ENCODE measurements around the gene ZCCHC4.

GRCh38 chr4:25290490-25291067 lies 22.0 kb upstream of the ZCCHC4 start:
- TF ChIP-seq CTCF (IDR thresholded peaks at IDR 0.05; ENCODE audit: borderline replicate concordance, extremely low read depth, low read length, poor library complexity, severe bottlenecking) (no peak), EZH2 (IDR thresholded peaks at IDR 0.05; ENCODE audit: borderline replicate concordance, low read depth, low read length, severe bottlenecking) (no peak)
